Activated naive CD8-positive, alpha-beta T cell treated with anti-CD3 and anti-CD28 coated beads, Interleukin-2, amount 50 U/mL, for 24 hours (primary cell): ENCODE data around the gene STK32B.

ENCODE experiments used
- ATAC-seq: fragments of 150-1000 bp; cut with Tn5 transposase; one replicate; pipeline ENCODE4 v1.10.0; 2021
- DNase-seq: peaks from one replicate; pipeline ENCODE4 v3.0.0; 2021
- H3K27ac Mint-ChIP-seq: one replicate; pipeline ENCODE4 v1.8.0; 2021; ENCODE audit warnings: mild to moderate bottlenecking, mixed read lengths
- H3K27me3 Mint-ChIP-seq: one replicate; pipeline ENCODE4 v1.8.0; 2021; ENCODE audit warnings: mixed read lengths
- H3K36me3 Mint-ChIP-seq: one replicate; pipeline ENCODE4 v1.8.0; 2021; ENCODE audit warnings: low read depth, mixed read lengths
- H3K4me1 Mint-ChIP-seq: one replicate; pipeline ENCODE4 v1.8.0; 2021; ENCODE audit warnings: mixed read lengths
- H3K4me3 Mint-ChIP-seq: one replicate; pipeline ENCODE4 v1.8.0; 2021; ENCODE audit warnings: mild to moderate bottlenecking, moderate library complexity, mixed read lengths
- H3K9me3 Mint-ChIP-seq: one replicate; pipeline ENCODE4 v1.8.0; 2021; ENCODE audit warnings: mixed read lengths

STK32B gene

DNA sequence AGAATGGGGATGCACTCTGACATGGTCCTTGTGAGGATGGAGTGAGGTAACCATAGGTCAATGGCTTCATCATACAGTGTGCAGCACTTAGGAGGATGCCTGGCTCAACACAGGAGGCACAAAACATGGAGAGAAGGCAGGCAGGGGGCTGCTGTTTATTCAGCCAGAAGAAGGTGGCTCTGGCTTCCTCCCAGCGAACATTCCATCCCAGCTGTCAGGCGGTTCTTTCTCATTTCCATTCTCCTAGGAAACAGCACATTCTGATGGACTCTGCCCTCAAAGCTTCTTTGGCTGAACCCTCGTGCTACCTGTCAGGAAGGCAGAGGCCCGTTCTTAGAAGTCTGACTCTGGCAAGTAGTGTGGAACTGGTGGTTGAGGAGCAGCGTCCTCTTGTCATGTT is 18.6 kb downstream of the STK32B start:
- ATAC-seq = no peak

DNA sequence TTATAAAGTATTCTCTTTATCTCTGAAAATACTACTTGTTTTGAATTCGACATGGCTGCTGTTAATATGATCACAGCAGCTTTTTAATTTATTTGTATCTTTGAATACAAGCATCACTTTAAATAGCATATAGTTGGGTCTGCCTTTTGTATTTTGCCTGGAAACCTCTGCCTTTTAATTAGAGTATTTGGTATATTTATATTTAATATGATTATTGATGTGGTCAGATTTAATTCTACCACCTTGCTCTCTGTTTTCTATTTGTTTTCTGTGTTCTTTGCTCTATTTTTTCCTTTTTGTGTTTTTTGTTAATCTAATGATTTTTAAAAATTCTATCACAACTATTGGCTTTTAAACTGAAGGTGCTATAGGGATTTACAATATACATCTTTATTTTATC is 21.7 kb downstream of the STK32B start:
- ATAC-seq = no peak
- Mint-ChIP-seq H3K27me3 (no peaks in the 10 kb centered on the region), H3K9me3 (peaks cover 10% of the 10 kb centered on the region), H3K4me3 (no peak overlapping the region), H3K27ac (no peak overlapping the region), H3K4me1 (no peaks in the 10 kb centered on the region), H3K36me3 (no peaks in the 10 kb centered on the region)
- DNase-seq = no peak

More for the DNA sequence above, 18.6 kb downstream of the STK32B start:
- Mint-ChIP-seq H3K4me1 (no peaks in the 10 kb centered on the region), H3K27ac (no peak overlapping the region), H3K27me3 (peaks cover 2% of the 10 kb centered on the region), H3K4me3 (no peak overlapping the region), H3K9me3 (peaks cover 10% of the 10 kb centered on the region), H3K36me3 (no peaks in the 10 kb centered on the region)
- DNase-seq = no peak

DNA sequence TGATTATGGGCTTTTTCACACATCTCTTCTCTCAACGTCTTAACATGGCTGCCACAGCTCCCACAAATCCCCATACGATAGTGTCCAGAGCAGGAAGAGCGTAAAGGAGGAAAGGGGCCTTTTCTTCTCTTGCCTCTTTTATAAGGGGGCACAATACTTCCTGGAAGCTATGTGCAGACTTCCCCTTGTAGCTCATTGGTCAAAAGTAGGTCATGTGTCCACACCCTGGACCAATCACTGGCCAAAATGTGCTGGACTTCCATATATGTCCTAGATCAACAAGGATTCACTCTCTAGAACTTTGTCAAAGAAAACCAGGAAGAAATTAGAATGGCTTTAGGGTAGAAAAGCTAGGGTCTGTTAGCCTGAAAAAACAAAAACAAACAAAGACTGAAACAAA is 26.7 kb downstream of the STK32B start:
- H3K27me3 Mint-ChIP-seq = no peaks in the 10 kb centered on the region
- no peaks in the 10 kb centered on the region for H3K4me1 Mint-ChIP-seq
- H3K9me3 Mint-ChIP-seq = peaks cover 7% of the 10 kb centered on the region
- no peak for DNase-seq
- no peaks in the 10 kb centered on the region for H3K36me3 Mint-ChIP-seq
- H3K27ac Mint-ChIP-seq = no peak overlapping the region
- H3K4me3 Mint-ChIP-seq = no peak overlapping the region
- ATAC-seq = no peak

DNA sequence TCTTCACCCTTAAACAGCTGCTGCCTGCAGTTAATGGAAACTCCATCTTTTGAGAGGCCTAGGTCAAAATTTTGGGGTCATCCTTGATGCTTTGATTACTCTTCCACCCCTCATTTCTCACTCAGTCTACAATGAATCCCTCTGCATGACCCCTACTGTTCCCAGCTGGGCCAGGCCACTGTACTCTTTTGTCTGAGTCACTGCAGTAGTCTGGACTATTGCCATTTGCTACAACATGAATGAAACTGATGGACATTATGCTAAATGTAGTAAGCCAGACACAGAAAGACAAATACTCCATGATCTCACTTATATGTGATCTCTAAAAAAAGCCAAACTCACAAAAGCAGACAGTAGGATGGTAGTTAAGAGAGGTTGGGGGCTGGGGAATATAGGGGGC is 28.3 kb downstream of the STK32B start:
- DNase-seq = no peak
- no peak for ATAC-seq
- Mint-ChIP-seq H3K4me3 (no peak overlapping the region), H3K27ac (no peak overlapping the region), H3K4me1 (no peaks in the 10 kb centered on the region), H3K36me3 (no peaks in the 10 kb centered on the region), H3K27me3 (no peaks in the 10 kb centered on the region), H3K9me3 (peaks cover 11% of the 10 kb centered on the region)

DNA sequence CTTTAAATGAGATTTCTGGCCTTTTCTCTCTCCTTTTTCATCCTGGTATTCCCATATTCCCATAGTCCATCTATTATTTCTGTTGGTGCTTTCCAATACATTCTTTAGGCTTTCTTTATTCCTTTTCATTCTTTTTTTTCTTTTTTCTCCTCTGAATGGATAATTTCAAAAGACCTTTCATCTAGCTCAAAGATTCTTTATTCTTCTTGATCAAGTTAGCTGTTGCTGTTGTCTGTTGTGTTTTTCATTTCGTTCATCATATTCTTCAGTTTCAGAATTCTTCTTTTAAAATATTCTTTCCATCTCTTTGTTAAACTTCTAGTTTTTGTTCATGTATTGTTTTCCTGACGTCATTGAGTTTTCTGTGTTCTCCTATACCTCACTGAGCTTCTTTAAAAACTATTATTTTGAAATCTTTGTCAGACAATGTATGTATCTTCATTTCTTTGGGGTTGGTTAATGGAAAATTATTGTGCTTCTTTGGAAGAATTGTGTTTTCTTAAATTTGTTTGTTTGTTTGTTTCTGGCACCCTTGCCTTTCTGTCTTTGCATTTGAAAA is 30.2 kb downstream of the STK32B start:
- H3K27ac Mint-ChIP-seq = no peak overlapping the region
- H3K4me3 Mint-ChIP-seq = no peak overlapping the region
- no peak for DNase-seq
- no peaks in the 10 kb centered on the region for H3K36me3 Mint-ChIP-seq
- ATAC-seq = no peak
- no peaks in the 10 kb centered on the region for H3K27me3 Mint-ChIP-seq
- no peaks in the 10 kb centered on the region for H3K4me1 Mint-ChIP-seq
- H3K9me3 Mint-ChIP-seq = peaks cover 22% of the 10 kb centered on the region

DNA sequence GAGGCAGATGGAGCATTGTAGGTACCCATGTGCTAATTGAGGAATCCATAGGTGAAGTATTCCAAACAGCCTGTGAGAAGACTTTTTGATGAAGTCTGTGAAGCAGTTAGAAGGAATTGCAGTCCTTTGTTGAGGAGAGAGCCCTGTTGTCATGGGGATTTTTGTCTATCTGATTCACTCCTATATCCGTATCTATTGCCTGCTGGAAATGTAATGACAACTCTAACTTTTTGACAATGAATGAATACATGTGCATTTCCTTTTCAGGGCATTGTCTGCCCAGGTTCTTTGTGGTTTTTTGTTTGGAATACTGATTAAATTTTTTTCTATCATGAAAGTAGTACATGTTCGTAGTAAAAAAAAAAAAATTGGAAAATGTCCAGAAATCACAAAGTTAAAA is 31.1 kb downstream of the STK32B start:
- ATAC-seq (no peak), DNase-seq (no peak)
- H3K27ac Mint-ChIP-seq = no peak overlapping the region
- no peaks in the 10 kb centered on the region for H3K27me3 Mint-ChIP-seq
- no peak overlapping the region for H3K4me3 Mint-ChIP-seq
- H3K36me3 Mint-ChIP-seq = no peaks in the 10 kb centered on the region
- H3K4me1 Mint-ChIP-seq = no peaks in the 10 kb centered on the region
- peaks cover 25% of the 10 kb centered on the region for H3K9me3 Mint-ChIP-seq

DNA sequence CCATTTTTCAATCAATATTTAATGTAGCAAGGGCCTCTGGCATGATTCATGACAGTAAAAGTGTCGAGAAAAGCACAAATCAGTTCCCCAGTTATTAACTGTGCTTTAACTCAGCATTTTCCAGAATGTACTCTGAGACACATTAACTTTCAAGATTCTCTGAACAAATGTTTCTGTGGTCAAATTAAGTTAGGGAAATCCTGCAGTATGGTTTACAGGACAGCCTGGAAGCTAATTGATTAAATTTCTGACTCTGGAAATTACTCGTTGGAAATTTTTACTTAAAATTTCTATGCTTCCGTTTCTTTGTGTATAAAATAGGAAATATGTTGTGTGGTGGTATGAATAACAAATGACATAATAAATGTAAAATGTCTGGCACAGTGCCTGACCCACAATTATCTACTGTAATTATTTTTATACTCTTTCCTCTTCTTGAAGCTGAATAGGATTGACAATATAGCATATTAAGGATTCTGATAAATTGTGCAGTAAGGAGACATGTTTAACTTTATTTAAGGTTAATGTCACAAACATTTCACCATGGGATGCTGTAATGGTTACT is 33.7 kb downstream of the STK32B start:
- DNase-seq = no peak
- Mint-ChIP-seq H3K27me3 (no peaks in the 10 kb centered on the region), H3K4me3 (no peak overlapping the region)

DNA sequence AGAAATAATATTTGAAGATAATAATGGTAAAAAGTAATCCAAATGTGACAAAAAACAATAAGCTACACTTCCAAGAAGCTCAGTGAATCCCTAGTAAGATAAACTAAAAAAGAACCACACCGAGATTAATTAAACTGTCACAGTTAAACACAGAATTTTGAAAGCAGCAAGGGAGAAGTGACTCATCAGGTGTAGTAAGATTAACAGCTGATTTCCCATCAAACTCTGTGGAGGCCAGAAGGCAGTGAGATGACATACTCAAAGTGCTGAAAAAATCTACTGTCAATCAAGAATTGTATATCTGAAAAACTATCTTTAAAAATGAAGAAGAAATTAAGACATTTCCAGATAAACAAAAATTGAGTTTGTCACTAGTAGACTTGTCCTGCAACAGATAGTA is 35.3 kb downstream of the STK32B start:
- Mint-ChIP-seq H3K27ac (no peak overlapping the region), H3K27me3 (no peaks in the 10 kb centered on the region), H3K36me3 (no peaks in the 10 kb centered on the region), H3K4me1 (no peaks in the 10 kb centered on the region), H3K9me3 (peaks cover 22% of the 10 kb centered on the region), H3K4me3 (no peak overlapping the region)
- no peak for ATAC-seq
- no peak for DNase-seq

More for the DNA sequence above, 33.7 kb downstream of the STK32B start:
- no peak for ATAC-seq
- no peaks in the 10 kb centered on the region for H3K4me1 Mint-ChIP-seq
- peaks cover 25% of the 10 kb centered on the region for H3K9me3 Mint-ChIP-seq
- no peak overlapping the region for H3K27ac Mint-ChIP-seq
- no peaks in the 10 kb centered on the region for H3K36me3 Mint-ChIP-seq

DNA sequence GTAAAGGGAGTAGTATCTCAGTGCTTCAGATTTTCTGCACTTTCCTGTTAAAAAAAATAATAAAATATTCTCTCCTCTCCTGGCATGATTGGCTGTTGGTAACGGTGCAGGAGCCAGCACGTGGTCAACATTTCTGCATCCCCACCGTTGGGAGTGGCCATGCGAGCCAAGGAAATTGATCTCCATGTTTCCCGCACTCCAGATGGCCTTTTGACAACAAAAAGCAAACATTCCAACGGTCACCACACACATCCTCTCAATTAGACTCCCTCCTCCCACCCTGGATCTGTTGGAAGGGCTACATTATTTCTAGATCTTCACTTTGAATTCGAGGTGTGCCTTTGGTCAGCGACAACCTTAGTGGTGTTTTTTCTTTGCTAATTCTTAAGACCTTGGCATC is 45.0 kb downstream of the STK32B start:
- Mint-ChIP-seq H3K4me1 (no peaks in the 10 kb centered on the region), H3K36me3 (no peaks in the 10 kb centered on the region), H3K27me3 (no peaks in the 10 kb centered on the region), H3K27ac (no peak overlapping the region), H3K4me3 (no peak overlapping the region), H3K9me3 (peaks cover 10% of the 10 kb centered on the region)
- DNase-seq = no peak
- ATAC-seq = no peak

DNA sequence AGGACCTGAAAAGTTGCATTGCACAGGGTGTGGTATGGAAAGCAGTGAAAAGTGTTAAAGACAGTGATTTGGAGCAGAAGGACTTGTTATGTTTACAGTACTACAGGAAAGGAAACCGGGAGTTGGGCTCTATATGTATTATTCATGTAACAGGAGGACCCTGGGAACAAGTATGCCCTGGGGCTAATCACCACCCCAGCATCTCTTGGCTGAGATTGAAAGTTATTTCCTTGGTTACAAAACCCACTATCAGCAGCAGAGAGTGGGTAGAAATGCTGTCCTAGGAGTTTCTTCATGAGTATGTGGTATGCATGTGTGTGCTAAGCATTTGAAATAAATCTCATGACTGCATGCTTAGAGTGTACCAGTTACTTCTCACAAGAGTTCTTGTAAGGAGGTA is 46.9 kb downstream of the STK32B start:
- no peaks in the 10 kb centered on the region for H3K27me3 Mint-ChIP-seq
- no peaks in the 10 kb centered on the region for H3K36me3 Mint-ChIP-seq
- no peaks in the 10 kb centered on the region for H3K4me1 Mint-ChIP-seq
- no peak overlapping the region for H3K4me3 Mint-ChIP-seq
- peaks cover 3% of the 10 kb centered on the region for H3K9me3 Mint-ChIP-seq
- ATAC-seq (no peak), DNase-seq (no peak)
- no peak overlapping the region for H3K27ac Mint-ChIP-seq

DNA sequence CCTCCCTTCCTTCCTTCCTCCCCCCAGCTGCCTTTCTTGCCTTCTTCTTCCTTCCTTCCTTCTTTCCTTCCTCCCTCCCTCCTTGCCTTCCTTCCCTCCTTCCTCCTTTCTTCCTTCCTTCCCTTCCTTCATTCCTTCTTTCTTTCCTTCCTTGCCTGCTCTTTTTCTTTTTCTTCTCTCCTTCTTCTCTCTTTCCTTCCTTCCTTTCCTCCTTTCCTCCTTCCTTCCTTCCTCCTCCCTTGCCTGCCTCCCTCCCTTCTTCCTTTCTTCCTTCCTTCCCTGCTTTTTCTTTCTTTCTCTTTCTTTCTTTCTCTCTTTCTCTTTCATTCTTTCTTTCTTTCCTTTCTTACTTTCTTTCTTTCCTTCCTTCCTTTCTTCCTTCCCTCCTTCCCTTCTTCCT is 49.1 kb downstream of the STK32B start:
- H3K36me3 Mint-ChIP-seq = no peaks in the 10 kb centered on the region
- DNase-seq (no peak), ATAC-seq (no peak)
- H3K4me1 Mint-ChIP-seq = no peaks in the 10 kb centered on the region
- H3K27me3 Mint-ChIP-seq = no peaks in the 10 kb centered on the region
- no peak overlapping the region for H3K27ac Mint-ChIP-seq
- H3K4me3 Mint-ChIP-seq = no peak overlapping the region
- peaks cover 3% of the 10 kb centered on the region for H3K9me3 Mint-ChIP-seq

DNA sequence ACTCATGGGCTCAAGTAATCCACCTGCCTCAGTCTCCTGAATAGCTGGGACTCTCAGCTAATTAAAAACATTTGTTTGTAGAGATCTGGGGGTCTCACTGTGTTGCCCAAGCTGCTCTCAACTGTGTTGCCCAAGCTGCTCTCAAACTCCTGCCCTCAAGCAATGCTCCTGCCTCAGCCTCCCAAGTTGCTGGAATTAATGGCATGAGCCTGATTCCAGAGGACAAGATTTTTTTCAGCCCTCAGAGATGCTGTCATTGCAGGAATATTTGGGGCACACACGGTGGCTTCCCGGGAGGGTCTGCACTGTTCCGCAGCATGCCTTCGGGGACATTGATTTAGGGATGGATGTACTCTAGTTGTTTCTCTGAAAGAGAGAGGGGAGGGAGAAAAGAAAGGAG is 49.7 kb downstream of the STK32B start:
- ATAC-seq = no peak
- Mint-ChIP-seq H3K27ac (no peak overlapping the region), H3K9me3 (peaks cover 3% of the 10 kb centered on the region), H3K4me3 (no peak overlapping the region), H3K4me1 (no peaks in the 10 kb centered on the region), H3K36me3 (no peaks in the 10 kb centered on the region), H3K27me3 (no peaks in the 10 kb centered on the region)
- no peak for DNase-seq

DNA sequence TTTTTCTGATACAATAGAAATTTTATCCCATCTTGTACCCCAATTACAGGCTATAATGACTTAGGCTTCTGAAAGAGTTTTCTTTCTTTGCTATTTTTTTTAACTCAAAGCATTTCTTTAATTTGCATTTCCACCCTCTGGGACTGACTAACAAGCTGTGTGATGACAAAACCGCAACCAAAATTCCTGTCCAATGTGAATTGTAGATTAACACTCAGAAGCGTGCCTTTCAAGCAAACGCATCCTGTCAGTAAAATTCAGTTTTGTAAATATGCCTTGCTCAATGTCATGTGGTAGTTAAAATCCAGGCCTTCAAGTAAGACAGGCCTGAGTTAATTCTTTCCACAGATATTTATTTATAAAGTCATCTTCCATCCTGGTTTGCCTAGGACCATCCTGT is 50.3 kb downstream of the STK32B start:
- Mint-ChIP-seq H3K27me3 (no peaks in the 10 kb centered on the region), H3K36me3 (no peaks in the 10 kb centered on the region), H3K9me3 (peaks cover under 1% of the 10 kb centered on the region), H3K27ac (no peak overlapping the region), H3K4me1 (no peaks in the 10 kb centered on the region), H3K4me3 (no peak overlapping the region)
- ATAC-seq (no peak), DNase-seq (no peak)

DNA sequence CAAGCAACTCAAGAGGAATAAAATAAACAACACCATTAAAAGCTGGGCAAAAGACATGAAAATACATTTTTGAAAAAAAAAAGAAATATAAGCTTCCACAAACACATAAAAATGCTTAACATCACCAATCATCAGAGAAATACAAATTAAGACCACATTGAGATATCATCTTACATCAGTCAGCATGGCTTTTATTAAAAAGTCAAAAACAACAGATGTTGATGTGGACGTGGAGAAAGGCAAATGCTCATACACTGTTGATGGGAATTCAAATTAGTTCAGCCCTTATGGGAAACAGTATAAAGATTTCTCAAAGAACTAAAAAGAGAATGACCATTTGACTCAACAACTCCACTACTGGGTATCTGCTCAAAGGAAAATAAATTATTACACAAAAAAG is 59.6 kb downstream of the STK32B start:
- H3K4me3 Mint-ChIP-seq = no peak overlapping the region
- H3K4me1 Mint-ChIP-seq = no peaks in the 10 kb centered on the region
- no peak for ATAC-seq
- H3K9me3 Mint-ChIP-seq = no peaks in the 10 kb centered on the region
- no peaks in the 10 kb centered on the region for H3K36me3 Mint-ChIP-seq
- no peak overlapping the region for H3K27ac Mint-ChIP-seq
- H3K27me3 Mint-ChIP-seq = no peaks in the 10 kb centered on the region
- no peak for DNase-seq

DNA sequence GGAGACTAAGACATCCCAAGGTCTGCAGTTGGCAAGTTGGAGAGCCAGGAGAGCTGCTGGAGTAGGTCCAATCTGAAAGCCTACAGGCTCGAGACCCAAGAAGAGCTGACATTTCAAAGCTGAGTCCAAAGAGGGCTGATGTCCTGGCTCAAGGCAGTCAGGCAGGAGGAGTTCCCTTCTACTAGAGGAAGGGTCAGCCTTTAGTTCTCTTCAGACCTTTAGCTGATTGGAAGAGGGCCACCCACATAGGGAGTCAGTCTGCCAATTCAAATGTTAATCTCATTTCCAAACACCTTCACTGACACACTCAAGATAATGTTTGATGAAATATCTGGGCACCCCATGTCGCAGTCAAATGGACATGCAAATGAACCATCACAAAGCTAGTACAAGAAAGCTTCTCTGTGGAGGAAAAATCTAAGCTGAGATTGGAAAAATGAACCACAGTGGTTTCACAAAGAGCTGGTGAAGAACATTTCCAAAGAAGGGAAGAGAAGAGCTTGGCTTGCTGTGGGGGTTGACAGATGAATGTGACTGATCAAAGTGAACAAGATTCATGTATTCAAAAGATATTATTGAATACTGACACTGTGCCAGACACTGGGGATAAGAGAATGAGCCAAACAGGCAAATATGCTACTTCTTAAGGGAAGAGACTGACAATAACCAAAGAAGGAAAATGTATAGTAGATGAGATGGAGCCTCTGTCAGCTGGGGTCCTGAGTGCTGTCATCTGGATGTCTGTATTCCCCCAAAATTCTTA is 61.2 kb downstream of the STK32B start:
- no peak for DNase-seq
- H3K4me1 Mint-ChIP-seq = no peaks in the 10 kb centered on the region
- no peaks in the 10 kb centered on the region for H3K36me3 Mint-ChIP-seq
- no peak overlapping the region for H3K27ac Mint-ChIP-seq
- no peak for ATAC-seq
- H3K4me3 Mint-ChIP-seq = no peak overlapping the region
- no peaks in the 10 kb centered on the region for H3K27me3 Mint-ChIP-seq
- no peaks in the 10 kb centered on the region for H3K9me3 Mint-ChIP-seq
